Gastrocnemius medialis (tissue), 4 donors: ENCODE results near the gene SSNA1.

Experiments
- CTCF ChIP-seq, 5 experiments: fragments of 450-650 bp in 3 of 5; fragments of 200-600 bp in 2 of 5; sonication (generic) in 2 of 5; IDR thresholded peaks in 4 of 5; conservative IDR thresholded peaks in 1 of 5; 1 replicate in 4 of 5; 2 replicates in 1 of 5; pipeline ENCODE4 v1.5.1; 2016 to 2019; ENCODE audit warnings: antibody characterized with exemption in 5 of 5, mild to moderate bottlenecking in 3 of 5, moderate library complexity in 3 of 5
- POLR2A ChIP-seq, 2 donors: fragments of 450-650 bp; IDR thresholded peaks; one replicate each; pipeline ENCODE4 v1.6.1; 2017; ENCODE audit warnings: antibody characterized with exemption in 2 of 2, mild to moderate bottlenecking in 2 of 2, moderate library complexity in 2 of 2

DNA sequence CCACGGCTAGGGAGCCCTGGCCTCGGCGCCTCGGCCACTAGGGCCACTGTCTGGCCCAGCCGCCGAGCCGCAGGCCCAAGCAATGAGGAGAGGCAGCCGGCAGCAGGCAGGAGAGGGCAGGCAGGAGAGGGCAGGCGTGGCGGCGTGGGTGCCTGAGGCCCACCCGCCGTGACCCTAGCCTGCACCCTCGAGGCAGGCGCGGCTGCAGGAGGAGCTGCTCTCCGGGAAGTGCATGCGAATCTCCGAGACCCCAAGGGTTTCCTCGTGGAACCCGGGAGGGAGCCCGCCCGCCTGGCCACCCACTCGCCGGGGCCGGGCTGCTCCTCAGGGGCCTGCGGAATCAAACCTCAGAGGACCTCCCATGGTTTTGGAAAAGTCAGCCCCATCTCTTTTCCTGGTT is 40.2 kb upstream of the SSNA1 start:
- no peak for TF ChIP-seq CTCF (IDR thresholded peaks at IDR 0.05 in 4 of 5, conservative IDR thresholded peaks at IDR 0.05 in 1 of 5)
- no peak for TF ChIP-seq POLR2A (IDR thresholded peaks at IDR 0.05)
